Kidney capillary endothelial cell (primary cell): Measurements from ENCODE around the gene SLC30A3.

Source experiments
- DNase-seq: peaks from one replicate; pipeline ENCODE4 v3.0.0-alpha.2; 2018; ENCODE audit warnings: low spot score

The SLC30A3 gene

DNA sequence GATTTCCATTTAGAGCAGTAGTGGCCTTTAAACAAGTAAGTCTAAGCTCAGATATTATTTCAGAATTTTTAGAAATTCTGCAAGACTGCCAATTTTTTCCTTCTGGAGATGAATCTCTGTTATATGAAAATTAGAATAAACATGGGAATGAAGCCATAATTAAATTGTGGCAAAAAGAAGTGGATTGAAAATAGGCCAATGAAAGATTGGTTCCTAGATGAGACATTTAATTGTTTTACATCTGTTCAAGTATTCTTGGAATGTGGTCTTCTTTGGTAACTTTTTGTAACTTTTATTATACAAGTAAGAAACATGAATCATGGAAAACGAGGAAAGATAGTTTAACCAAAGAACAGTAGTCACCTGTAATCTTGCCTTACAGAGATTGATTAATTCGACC is 35.3 kb downstream of the SLC30A3 start:
- no peak for DNase-seq

DNA sequence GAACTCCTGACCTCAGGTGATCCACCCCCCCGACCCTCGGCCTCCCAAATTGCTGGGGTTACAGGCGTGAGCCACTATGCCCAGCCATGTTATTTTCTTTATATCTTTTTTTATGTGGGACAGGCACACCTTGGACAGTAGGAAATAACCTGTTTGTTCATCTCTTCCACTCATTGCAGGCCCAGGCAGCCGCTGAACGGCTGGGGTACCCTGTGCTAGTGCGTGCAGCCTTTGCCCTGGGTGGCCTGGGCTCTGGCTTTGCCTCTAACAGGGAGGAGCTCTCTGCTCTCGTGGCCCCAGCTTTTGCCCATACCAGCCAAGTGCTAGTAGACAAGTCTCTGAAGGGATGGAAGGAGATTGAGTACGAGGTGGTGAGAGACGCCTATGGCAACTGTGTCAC is 37.3 kb downstream of the SLC30A3 start:
- no peak for DNase-seq

DNA sequence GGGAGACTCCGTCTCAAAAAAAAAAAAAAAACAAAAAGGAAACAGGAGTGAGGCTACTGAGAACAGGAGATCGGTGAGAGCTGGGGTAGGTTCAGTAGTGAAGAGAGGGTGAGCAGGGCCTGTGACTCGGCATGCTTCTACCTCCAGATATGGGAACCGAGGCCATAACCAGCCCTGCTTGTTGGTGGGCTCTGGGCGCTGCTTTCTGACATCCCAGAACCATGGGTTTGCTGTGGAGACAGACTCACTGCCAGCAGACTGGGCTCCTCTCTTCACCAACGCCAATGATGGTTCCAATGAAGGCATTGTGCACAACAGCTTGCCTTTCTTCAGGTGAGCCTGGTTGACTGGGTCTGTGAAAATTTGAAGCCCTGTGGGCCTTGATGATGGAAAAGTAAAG is 39.4 kb downstream of the SLC30A3 start:
- no peak for DNase-seq

DNA sequence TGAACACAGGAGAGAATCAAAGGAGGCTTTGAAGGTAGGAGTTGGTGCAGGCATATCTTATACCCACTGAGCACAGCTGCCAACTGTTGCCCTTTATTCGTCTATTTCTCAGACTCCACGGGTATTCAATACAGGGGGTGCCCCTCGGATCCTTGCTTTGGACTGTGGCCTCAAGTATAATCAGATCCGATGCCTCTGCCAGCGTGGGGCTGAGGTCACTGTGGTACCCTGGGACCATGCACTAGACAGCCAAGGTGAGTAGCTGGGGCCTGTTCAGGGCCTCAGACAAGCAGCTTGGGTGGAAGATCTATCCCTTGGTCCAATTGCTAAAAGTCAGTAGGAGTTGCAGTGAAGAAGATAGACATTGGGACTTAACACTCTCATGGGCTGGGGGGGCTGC is 40.4 kb downstream of the SLC30A3 start:
- DNase-seq = no peak

DNA sequence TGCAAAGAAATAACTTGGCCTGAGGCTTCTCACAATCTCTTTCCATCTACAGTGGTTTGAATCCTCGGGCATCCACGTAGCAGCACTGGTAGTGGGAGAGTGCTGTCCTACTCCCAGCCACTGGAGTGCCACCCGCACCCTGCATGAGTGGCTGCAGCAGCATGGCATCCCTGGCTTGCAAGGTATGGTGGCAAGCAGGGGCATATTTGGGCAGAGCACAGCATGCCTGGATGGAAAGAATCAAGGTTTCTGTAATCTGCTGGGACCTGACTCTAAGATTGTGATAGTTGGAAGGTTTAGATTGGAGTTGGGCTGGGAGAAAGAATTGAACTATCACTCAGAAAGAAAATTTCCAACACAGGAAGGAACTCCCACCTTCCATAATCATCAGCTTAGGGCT is 41.7 kb downstream of the SLC30A3 start:
- DNase-seq = no peak

DNA sequence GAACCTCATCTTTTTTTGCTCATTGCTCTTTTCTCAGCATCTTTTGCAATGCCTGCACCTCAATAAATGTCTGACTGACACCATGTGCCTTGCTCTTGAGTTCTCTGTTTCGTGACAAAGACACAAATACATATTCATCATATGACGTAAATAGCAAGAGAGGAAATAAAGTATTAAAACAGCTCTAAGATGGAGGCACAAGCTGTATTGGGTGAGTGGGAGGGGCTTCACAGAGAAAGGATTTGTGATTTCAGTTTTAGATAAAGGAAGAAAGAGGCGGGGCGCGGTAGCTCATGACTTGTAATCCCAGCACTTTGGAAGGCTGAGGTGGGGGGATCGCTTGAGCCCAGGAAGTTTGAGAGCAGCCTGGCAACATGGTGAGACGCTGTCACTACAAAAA is 42.8 kb downstream of the SLC30A3 start:
- no peak for DNase-seq

DNA sequence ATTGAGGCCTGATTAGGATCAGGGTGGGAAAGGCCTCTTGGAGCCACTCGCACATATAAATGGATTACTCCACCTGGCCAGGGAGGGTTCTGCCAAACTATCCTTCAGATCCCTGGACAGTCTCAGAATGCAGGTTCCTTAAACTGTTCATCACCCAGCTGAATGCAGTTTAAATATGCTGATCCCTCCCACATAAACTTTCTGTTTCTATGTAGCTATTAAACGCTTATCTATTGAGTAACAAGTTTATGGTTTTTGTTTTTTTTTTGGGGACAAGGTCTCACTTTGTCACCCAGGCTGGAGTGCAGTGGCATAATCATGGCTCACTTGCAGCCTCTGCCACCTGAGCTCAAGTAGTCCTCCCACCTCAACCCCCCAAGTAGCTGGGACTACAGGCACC is 43.8 kb downstream of the SLC30A3 start:
- no peak for DNase-seq

DNA sequence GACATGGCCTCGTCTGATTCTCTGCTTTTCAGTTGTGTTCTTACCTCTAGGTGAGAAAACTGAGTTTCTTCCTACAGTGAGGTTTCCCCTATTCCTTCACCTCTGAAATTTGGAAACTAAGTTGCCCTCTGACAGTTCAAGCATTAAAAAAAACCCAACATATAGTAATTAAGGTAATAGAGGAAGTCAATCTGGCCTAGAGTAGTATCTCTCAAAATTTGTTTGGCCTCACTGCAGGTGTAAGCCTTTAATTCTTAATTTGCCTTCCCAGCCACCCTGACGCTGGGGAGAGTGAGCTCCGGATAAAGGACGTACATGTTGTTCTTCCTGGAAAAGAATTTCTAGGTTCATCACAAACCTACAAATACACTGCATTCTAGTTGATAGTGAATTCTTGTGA is 44.2 kb downstream of the SLC30A3 start:
- DNase-seq = no peak

DNA sequence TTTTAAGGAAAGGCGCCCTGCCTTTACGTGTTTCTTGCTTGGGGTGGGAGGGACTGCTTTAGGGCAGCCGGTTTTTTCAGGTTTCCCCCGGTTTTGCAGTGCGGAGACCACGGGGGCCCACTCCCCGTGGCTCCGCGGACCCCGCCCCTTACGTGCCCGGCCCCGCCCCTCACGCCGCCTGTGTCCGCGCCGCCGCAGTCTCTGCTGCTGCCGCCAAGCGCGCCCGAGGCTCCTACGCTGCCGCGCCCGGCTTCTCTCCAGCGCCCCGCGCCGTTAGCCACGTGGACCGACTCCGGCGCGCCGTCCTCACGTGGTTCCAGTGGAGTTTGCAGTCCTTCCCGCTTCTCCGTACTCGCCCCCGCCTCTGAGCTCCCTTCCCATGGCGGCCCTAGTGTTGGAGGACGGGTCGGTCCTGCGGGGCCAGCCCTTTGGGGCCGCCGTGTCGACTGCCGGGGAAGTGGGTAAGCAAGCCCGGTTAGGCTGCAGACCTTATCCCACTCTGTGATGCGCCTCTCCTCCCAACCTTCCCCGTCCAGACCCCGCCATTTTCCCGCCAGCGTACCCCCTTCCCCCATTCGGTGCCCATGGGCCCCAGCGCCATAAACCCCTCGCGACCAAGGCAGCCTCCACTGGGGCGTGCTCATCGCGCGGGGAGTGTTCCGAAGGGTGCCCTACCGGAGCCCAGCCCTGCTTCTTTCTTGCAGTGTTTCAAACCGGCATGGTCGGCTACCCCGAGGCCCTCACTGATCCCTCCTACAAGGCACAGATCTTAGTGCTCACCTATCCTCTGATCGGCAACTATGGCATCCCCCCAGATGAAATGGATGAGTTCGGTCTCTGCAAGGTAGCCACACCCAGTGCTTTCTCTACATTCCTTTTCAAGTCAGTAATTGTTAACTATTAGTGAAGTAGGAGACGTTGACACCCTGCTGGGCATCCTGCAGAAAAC is 45.4 kb downstream of the SLC30A3 start, which contains the start of gene CAD:
TSS of gene CAD (plus strand) at position 197 of the 949 bp plus-strand sequence. CDS start at position 380, 183 bp downstream.
- peak; percentile 69 for DNase-seq

DNA sequence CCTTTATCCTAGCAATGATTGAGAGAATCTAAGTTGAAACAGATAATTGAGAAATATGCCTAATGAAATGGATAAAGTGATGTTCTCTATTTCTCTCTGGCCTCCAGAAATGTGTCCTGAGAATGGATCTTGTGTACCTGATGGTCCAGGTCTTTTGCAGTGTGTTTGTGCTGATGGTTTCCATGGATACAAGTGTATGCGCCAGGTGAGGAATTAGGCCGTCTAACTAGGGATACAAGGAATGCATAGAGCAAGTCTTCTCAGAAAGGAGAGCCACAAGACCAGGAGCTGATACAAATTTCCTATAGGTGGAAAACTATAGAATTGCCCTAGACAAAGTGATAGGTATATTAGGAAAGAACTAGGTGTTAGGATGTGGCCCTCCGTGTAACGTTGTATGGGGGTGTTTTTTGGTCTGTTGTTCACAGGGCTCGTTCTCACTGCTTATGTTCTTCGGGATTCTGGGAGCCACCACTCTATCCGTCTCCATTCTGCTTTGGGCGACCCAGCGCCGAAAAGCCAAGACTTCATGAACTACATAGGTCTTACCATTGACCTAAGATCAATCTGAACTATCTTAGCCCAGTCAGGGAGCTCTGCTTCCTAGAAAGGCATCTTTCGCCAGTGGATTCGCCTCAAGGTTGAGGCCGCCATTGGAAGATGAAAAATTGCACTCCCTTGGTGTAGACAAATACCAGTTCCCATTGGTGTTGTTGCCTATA is 46.3 kb downstream of the SLC30A3 start:
- no peak for DNase-seq

DNA sequence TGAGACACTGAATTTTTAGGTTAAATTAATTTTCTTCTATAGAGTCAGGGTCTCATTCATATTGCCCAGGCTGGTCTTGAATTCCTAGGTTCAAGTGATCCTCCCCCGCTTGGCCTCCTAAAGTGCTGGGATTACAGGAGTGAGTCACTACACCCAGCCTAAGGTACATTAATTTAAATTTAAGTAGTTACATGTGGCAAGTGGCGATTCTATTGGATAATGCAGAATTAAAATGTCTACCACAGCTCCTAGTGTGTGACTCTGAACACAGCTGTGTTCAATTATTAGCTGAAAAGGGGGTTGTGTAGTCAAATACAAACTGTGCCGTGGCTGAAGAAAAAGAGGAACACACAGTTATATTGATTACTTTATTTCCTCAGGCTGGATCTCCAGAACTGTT is 47.9 kb downstream of the SLC30A3 start:
- DNase-seq = no peak

DNA sequence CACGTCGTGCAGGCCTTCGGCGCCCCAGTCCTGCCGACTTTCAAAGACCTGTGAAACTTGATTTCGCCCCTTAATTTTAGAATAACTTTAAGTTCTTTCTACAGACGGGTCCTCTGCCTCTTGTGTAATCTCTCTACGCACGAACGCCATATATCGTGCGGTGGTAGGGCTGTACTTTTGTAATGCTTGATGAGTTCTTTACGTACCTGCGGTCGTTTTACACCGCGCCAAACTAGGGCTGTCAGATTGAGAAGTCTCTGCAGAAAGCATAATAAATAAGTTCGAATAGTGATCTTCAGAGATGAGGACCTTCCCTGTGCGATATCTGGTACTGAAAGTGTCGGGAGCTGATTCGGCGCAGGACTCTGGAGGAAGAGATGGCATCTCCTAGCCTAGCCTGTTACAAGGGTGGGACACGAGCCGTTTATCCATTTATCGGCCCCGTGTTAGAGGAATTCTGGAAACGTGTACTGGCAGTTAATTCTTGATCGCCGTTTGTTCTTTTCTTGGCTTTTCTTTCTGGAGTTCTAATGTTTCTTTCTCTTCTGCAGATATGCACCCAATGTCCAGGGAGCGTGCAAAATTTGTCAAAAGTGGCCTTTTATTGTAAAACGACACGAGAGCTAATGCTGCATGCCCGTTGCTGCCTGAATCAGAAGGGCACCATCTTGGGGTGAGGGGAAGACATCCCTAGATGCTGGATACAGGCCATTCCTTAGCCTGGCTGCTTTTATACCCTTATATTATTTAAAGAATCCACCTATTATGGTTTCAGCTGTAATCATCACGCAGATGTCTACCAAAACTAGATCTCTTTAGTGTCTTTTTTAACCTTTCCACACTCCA is 50.0 kb downstream of the SLC30A3 start:
- DNase-seq = peak; percentile 47

DNA sequence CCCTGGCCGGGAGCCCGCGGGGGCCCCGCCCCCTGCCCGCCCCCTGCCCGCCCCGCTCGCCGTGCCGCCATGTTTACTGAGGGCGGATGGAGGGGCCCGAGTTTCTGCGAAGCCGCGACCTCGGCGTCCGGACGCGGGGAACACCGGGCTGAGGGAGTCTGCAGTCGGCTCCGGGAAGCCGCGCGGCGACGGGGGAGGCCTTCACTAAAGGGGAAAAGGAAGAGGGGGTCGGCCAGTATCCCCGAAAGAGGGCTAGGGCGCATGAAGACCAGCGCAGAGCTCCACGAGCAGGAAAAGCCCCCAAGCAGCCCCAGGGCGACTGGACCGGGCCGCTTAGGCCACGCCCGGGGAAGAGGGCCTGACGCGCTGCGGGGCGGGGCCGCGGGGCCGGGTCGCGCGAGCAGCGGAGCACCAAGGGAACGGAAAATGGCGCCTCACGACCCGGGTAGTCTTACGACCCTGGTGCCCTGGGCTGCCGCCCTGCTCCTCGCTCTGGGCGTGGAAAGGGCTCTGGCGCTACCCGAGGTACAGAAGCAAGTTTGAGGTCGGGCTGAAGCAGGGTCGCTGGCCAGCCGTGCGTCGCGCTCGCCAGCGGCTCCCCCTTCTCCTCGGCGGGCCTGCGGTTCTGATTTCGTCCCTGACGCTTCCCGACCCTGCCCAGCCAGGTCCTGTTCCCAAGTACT is 50.8 kb downstream of the SLC30A3 start, which contains the start of the genes ATRAID and SLC5A6:
TSS of gene ATRAID (plus strand) at position 99 of the 683 bp plus-strand sequence. CDS start at position 427, 328 bp downstream.
TSS of gene SLC5A6 (minus strand) at position 326 of the 683 bp plus-strand sequence. CDS start 4,618 bp downstream, outside the sequence.
- DNase-seq = peak; percentile 76

DNA sequence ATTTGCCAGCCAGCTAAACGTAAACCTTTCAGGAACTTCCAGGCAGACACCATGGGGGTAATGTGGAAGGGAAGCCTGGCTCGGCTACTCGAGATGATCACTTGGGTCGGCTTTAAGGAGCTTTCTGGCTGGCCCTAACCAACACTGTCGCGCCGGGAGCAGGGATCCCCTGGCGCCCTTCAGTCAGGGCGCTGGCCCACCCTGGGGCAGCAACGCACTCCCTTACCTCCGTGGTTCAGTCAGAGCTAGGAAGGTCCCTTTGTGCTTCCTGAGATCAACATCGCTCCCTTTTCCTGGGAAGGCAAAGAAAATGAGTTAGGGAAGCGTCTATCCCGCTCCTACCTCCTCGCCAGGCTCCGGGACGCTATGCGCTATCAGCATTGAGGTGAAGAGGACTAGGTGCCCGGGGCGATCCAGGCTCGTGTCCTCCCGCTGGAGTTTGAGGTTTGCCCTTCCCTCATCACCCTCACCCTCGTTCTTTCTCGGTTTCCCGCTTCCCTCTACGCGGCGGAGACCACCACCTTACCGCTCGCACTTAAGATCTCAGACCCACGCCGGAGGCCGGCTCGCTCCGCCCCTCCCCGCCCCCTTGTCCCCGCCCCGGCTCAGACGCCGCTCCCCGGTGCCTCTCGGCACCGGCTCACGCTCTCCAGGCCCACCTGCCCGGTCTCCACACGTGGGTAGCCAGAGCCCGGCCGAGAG is 51.5 kb downstream of the SLC30A3 start:
- no peak for DNase-seq

DNA sequence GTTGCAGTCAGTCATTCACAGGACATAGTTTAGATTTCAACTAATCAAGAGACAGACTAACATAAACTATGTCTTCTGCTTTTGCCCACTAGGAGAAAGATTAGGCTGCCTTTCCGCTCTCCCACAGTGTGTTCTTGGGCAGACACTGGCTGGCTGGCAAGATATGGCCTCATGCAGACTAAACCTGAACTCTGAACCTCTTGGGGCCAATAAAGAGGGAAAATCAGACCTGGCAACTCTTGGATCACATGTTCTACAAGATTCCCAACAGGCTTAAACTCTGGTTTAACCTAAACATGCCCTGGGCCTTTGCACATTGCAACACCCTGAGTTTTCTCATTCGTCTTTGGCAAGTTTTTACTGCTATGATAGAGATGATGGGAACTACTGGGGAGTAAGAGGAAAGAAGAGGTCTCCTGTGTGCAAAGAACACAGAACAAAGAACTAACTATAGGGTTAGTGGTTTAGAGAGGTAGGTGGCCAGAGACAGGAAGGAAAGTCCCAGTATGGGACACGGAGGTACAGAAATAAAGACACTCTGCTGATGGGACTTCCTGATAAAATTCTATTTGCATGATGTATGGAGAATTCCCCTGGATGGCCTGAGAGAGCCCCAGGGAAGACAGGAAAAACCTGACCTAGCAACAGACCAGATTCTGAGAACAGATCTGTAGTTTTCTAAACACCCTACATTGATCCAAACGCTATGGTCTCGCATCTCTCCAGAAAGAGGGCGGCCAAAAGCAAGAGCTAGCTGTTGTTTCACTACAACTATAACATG is 53.0 kb downstream of the SLC30A3 start:
- DNase-seq = no peak

DNA sequence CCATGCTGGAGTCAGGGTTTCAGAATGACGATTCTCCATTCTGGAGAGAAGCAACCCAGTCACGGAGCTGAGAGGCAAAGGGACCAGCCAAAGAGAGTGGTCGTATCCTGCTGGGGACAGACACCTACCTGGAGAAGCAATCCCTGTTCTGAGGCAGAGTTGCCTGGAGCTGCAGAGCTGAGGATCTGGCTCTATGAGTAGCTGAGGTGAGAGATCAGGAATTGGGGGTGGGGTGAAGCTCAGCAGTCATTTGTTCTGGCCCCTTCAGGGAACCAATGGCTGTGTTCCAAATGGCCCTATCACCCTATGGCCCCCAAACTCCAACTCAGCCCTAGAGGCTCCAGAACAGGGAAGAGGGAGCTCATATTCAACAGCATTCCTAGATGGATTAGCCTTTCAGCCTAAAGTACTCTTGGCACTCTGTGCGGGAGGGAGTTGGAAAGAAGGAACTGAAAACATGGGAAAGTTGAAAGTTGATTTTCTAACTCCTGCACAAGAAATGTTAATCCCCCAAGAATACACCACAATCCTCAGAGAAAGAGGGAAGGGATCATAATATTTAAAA is 54.3 kb downstream of the SLC30A3 start:
- DNase-seq = no peak

DNA sequence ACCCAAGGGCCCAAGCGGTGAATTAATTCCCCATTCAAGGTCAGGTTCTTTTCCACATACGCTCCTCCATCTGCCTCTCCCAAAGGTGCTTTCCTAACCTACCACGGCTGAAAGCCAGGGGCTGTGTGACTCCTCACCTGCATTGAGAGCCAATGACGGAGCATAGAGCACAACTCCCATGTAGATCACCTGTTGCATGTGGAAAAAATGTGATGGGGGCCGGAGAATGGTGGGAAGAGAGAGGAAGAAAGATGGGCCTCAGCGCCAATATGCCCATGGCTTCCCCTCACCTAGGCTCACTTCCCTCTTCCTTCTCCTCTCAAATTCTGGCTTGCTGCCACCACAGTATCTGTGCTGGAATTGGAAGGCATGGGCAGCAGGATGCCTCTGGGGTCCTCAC is 56.5 kb downstream of the SLC30A3 start:
- DNase-seq = no peak

DNA sequence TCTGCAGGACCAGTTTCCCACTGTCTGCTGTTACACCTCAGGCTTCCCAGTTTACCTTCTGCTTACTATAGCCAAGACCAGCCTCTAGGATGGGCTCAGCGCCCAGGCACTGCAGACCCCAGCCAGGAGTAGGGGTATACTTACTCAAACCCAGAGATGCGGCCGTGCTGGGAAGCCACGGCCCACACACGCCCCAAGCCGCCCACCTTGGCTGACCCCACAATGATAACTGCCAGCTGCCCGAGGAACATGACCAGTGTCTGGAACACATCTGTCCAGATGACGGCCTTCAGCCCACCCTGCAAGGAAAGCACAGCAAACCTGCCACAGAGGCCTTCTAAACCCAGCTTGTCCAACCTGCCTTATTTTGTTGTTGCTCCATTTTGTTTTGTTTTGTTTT is 57.6 kb downstream of the SLC30A3 start:
- no peak for DNase-seq

DNA sequence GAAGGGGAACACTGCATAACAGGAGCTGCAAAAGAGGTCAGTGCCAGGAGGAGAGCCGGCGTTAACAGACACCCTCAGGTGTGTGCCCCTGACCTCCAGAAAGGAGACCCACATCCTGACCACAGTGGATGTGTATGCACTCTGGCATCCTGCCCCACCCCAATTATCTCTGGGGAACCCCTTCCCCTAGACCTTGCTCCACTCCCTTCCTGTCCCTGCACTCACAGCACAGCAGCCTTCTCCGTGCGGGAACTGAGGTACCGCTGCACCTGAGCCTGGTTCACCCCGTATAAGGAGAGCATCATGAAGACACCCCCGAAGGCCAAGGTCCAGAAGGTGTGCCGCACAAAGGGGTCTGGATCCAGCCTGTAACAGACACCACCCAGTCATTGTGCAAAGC is 58.3 kb downstream of the SLC30A3 start:
- DNase-seq = no peak

DNA sequence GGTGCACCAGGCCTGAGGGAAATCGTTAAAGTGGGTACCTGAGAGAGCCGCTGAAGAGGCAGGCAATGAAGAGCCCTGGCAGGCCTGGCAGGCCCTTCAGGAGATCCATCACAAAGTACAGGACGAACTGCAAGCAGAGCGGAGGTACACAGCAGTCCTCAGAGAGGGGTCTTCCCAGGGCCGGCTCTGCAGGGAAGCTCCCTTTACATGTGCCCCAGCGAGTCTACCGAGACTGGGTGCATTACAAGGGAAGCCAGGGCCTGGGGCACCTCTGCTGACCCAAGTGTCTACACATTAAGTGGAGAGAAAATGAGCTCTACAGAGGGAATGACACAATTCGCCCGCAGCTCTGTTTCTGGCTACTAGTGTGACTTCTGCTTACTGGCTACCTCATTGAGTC is 59.1 kb downstream of the SLC30A3 start:
- DNase-seq = no peak
